Mucosa of descending colon (tissue), 3 donors: ENCODE results near the gene C10orf90. TPM values are rescaled to one million over a fixed set of nuclear protein-coding genes. Genes with fewer than 3 reads are reported as not detected.

Experiments
- ATAC-seq: fragments of 200-7000 bp; cut with Tn5 transposase; one replicate; pipeline ENCODE4 v1.9.1; 2020; ENCODE audit warnings: mild to moderate bottlenecking, moderate library complexity
- DNase-seq, 3 donors: peaks; one replicate each; pipeline ENCODE4 v3.0.0-alpha.2; 2020
- H3K36me3 ChIP-seq: fragments of 200-600 bp; one replicate; pipeline ENCODE4 v1.8.0; 2021; ENCODE audit warnings: low read depth, mild to moderate bottlenecking
- H3K4me1 ChIP-seq: fragments of 200-600 bp; one replicate; pipeline ENCODE4 v1.8.0; 2021; ENCODE audit warnings: low read depth, mild to moderate bottlenecking
- H3K4me3 ChIP-seq: fragments of 200-600 bp; one replicate; pipeline ENCODE4 v1.8.0; 2021; ENCODE audit warnings: mild to moderate bottlenecking
- H3K9me3 ChIP-seq: fragments of 200-600 bp; one replicate; pipeline ENCODE4 v1.8.0; 2021; ENCODE audit warnings: mild to moderate bottlenecking
- intact Hi-C, 2 donors: fragments of 100-400 bp; cut with DNase I in 1 of 2; cut with micrococcal nuclease in 1 of 2; formaldehyde crosslinking; loops; one replicate each; pipeline versions ENCODE4 v1.11.0 to v1.11.1; 2022; cut with DNase I, micrococcal nuclease
- total RNA-seq, 3 donors: library from RNA; stranded (reverse); fragmentation: NEBNext Ultra II Directional in 2 of 3; extraction: Animal tissue kit (Norgen Biotek cat#: 25700) in 2 of 3; gene quantifications; one replicate each; pipeline versions ENCODE4 v1.2.1 to v1.2.4, GENCODE V29; 2021 to 2023
- TF ChIP-seq, protein P1 (sequence below): fragments of 200-600 bp; IDR thresholded peaks from one replicate; pipeline ENCODE4 v1.8.0; 2022; ENCODE audit warnings: antibody characterized with exemption, mild to moderate bottlenecking
- donor health status: DM: no; HTN: no; CAD: no; lungs with moderate emphysema.
- donor health status: DM: no; HTN: no; CAD: no.
- donor health status: DM: no; HTN: yes; CAD: no.

The C10orf90 gene
- total RNA-seq, 3 donors from 2014 or later, result 1.1 TPM; not detected in 2

DNA sequence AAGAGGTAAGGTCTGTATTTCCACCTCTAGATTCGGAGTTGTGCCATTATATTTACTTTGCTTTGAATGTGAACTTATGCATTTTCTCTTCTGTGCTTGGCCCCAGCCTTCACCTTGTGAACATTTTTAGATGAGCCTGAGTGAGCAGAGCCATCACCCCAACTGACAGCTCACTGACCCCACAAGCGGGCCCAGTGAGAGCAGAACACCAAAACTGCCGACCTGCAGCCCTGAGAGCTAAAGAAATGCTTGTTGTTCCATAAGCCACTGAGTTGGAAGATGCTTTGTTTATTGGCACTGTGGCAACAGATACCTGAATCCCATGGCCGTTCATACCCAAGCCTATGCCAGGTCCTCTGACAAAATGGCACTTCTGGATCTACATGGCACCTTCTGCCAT, 37.8 kb downstream of the C10orf90 start:
- TF ChIP-seq, protein P1, sequence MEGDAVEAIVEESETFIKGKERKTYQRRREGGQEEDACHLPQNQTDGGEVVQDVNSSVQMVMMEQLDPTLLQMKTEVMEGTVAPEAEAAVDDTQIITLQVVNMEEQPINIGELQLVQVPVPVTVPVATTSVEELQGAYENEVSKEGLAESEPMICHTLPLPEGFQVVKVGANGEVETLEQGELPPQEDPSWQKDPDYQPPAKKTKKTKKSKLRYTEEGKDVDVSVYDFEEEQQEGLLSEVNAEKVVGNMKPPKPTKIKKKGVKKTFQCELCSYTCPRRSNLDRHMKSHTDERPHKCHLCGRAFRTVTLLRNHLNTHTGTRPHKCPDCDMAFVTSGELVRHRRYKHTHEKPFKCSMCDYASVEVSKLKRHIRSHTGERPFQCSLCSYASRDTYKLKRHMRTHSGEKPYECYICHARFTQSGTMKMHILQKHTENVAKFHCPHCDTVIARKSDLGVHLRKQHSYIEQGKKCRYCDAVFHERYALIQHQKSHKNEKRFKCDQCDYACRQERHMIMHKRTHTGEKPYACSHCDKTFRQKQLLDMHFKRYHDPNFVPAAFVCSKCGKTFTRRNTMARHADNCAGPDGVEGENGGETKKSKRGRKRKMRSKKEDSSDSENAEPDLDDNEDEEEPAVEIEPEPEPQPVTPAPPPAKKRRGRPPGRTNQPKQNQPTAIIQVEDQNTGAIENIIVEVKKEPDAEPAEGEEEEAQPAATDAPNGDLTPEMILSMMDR, result no peak
- ATAC-seq (no peak), DNase-seq (no peak)
- Histone ChIP-seq H3K36me3 (no peaks in the 10 kb centered on the region), H3K4me1 (no peaks in the 10 kb centered on the region), H3K4me3 (no peak overlapping the region), H3K9me3 (no peaks in the 10 kb centered on the region)
- intact Hi-C loops, result no loop called here

DNA sequence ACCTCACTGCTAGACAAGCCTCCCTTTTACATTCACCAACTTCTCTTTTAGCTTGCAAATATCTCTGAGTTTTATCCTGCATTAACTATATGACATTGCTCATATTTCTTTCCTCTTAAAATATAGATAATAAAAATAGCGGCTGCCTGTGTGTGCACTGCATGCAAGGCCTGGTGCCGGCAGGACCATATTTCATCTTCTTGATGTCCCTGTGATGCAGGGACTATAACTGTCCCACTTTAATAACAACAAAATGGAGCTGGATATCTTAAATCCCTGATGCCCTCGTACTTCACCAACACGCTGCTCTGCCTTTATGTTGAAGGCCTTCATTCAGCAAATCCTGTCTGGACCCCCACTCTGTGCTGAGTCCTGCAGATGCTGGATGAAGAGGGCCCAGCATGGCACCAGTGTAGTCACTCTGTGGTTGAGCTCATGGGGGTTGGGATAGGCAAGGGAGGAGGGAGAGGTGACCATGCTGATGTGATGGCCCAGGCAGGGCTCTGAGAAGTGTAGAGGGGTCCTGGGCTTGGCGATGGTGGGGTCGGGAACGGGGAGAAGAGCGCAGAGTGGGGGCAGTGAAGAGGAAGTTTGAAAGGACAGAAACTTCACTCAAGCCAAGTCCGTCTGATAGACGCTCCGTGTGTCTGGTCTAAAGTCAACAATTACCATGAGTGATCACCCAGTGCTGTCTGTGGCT, 40.4 kb downstream of the C10orf90 start:
- intact Hi-C loops, result no loop called here

DNA sequence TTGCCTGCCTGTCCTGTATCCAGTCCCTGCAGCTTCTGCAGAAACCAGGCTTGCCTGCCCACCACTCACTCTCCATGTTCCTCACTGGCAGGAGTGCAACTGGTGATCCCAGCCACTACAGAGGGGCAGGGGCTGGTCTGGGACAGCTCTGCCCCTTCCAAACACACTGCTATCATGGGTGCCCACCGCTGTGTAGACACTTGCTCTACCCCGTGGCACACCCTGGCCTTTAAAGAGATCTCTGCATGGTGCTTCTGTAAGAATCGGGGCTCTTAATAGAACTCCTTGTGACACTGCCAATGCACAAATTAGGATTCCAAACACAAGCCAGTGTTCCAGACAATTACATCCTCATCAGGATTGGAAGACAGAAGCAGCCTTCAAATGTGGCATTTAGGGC, 41.7 kb downstream of the C10orf90 start:
- Histone ChIP-seq H3K4me1 (no peaks in the 10 kb centered on the region), H3K36me3 (no peaks in the 10 kb centered on the region), H3K9me3 (no peaks in the 10 kb centered on the region), H3K4me3 (no peak overlapping the region)
- intact Hi-C loops, result no loop called here
- DNase-seq (no peak), ATAC-seq (no peak)
- TF ChIP-seq, protein P1, result no peak

More for the DNA sequence above, 40.4 kb downstream of the C10orf90 start:
- no peaks in the 10 kb centered on the region for H3K36me3 ChIP-seq
- H3K9me3 ChIP-seq, result no peaks in the 10 kb centered on the region
- H3K4me3 ChIP-seq, result no peak overlapping the region
- no peaks in the 10 kb centered on the region for H3K4me1 ChIP-seq
- DNase-seq (no peak), ATAC-seq (no peak)
- TF ChIP-seq, protein P1, result no peak

DNA sequence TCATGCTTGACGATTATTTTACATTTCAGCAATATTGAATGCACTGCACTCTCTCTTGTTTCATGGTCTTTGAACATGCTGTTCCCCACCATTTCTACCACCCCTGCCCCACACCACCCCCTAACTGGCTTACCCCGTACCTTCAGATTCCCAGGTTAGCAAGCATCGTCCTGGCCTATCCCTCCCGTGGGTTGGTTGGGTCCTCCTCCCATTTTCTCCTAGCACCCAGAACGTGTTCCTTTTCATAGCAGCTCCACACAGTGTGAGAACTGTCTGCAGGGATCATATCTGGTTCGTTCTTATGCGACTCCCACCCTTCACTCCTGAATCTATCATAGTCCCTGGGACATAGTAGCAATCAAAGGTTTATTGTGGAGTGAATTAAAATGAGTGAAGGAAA, 48.6 kb downstream of the C10orf90 start:
- TF ChIP-seq, protein P1, result no peak
- Histone ChIP-seq H3K9me3 (no peaks in the 10 kb centered on the region), H3K4me1 (no peaks in the 10 kb centered on the region), H3K36me3 (no peaks in the 10 kb centered on the region), H3K4me3 (no peak overlapping the region)
- ATAC-seq (no peak), DNase-seq (no peak)
- intact Hi-C loops, result no loop called here

DNA sequence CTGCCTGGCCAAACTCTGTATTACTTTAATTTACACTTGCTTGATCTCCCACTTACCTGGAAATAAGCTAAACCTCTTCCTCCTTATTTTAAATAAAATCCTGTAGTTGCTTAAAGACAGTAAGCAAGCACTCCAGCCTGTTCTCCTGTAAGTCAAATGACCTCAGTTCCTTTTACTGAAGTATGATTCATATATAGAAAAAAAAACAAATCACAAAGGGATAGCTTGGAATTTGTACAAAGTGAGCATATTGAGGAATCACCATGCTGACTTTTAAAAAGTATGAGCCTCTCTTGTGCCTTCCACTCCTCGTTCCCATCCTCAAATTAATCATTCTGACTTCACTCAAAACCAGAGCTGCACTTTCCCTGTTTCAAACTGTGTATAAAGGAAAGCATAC, 52.0 kb downstream of the C10orf90 start:
- ATAC-seq (no peak), DNase-seq (no peak)
- Histone ChIP-seq H3K4me1 (no peaks in the 10 kb centered on the region), H3K4me3 (no peak overlapping the region), H3K36me3 (no peaks in the 10 kb centered on the region), H3K9me3 (no peaks in the 10 kb centered on the region)
- intact Hi-C loops, result no loop called here
- TF ChIP-seq, protein P1, result no peak
